CD8-positive, alpha-beta memory T cell (primary cell): ENCODE results near the gene ODAD3. TPM values are rescaled to one million over a fixed set of nuclear protein-coding genes. Genes with fewer than 3 reads are reported as not detected.
A peak's percentile ranks its signal among the peaks of the same experiment; 100 is the strongest.
"Not testable (repeated sequence)": the region's sequence is repeated elsewhere in the genome, so short reads cannot be mapped to it uniquely, and the experiment has no call there.

Experiments used
- CTCF ChIA-PET: fragments of 350-600 bp; sonication (Branson Sonifier 250); formaldehyde crosslinking; loops from one replicate; lab custom pipeline; 2021; ENCODE audit warnings: antibody characterized with exemption; lab: Charles Lee
- POLR2A ChIA-PET: fragments of 350-600 bp; sonication (Branson Sonifier 250); formaldehyde crosslinking; loops from one replicate; lab custom pipeline; 2021; ENCODE audit warnings: antibody characterized with exemption; lab: Charles Lee
- DNase-seq, 5 donors: peaks; one replicate each; pipeline versions ENCODE4 v3.0.0 to v3.0.0-alpha.2; 2020 to 2022; ENCODE audit warnings: mixed read lengths in 1 of 5
- H3K27ac ChIP-seq: one replicate; pipeline ENCODE4 v1.7.0; 2013; ENCODE audit warnings: low read depth, mild to moderate bottlenecking, low read length, moderate library complexity
- H3K27me3 ChIP-seq: 2 replicates; pipeline ENCODE4 v1.7.0; 2013; ENCODE audit warnings: low read length, mild to moderate bottlenecking; ENCODE audit not compliant: insufficient read depth, poor library complexity, severe bottlenecking
- H3K36me3 ChIP-seq: 2 replicates; pipeline ENCODE4 v1.7.0; 2013; ENCODE audit warnings: mild to moderate bottlenecking, low read length, moderate library complexity; ENCODE audit not compliant: insufficient read depth
- H3K4me1 ChIP-seq: 2 replicates; pipeline ENCODE4 v1.7.0; 2013; ENCODE audit warnings: mild to moderate bottlenecking, low read length, moderate library complexity; ENCODE audit not compliant: insufficient read depth
- H3K4me3 ChIP-seq: 2 replicates; pipeline ENCODE4 v1.7.0; 2013; ENCODE audit warnings: mild to moderate bottlenecking, low read length
- H3K9me3 ChIP-seq: 2 replicates; pipeline ENCODE4 v1.7.0; 2013; ENCODE audit warnings: mild to moderate bottlenecking, low read length
- H3K27ac Mint-ChIP-seq, 8 donors: one replicate each; pipeline ENCODE4 v1.8.0; 2020 to 2021; ENCODE audit warnings: mixed read lengths in 8 of 8, mild to moderate bottlenecking in 6 of 8, inconsistent platforms in 3 of 8, moderate library complexity in 3 of 8
- H3K27me3 Mint-ChIP-seq, 2 donors: one replicate each; pipeline ENCODE4 v1.8.0; 2020 to 2021; ENCODE audit warnings: mixed read lengths in 2 of 2, mild to moderate bottlenecking in 1 of 2, moderate library complexity in 1 of 2
- H3K36me3 Mint-ChIP-seq, 3 donors: one replicate each; pipeline ENCODE4 v1.8.0; 2020 to 2021; ENCODE audit warnings: mixed read lengths in 3 of 3, inconsistent platforms in 1 of 3, mild to moderate bottlenecking in 1 of 3
- H3K4me1 Mint-ChIP-seq, 3 donors: one replicate each; pipeline ENCODE4 v1.8.0; 2020 to 2021; ENCODE audit warnings: mixed read lengths in 3 of 3, inconsistent platforms in 1 of 3, mild to moderate bottlenecking in 1 of 3
- H3K4me3 Mint-ChIP-seq, 7 donors: one replicate each; pipeline ENCODE4 v1.8.0; 2020 to 2021; ENCODE audit warnings: mixed read lengths in 7 of 7, mild to moderate bottlenecking in 6 of 7, moderate library complexity in 4 of 7, inconsistent platforms in 2 of 7
- H3K9me3 Mint-ChIP-seq, 5 donors: one replicate each; pipeline ENCODE4 v1.8.0; 2020 to 2022; ENCODE audit warnings: mixed read lengths in 5 of 5, mild to moderate bottlenecking in 3 of 5, moderate library complexity in 2 of 5, inconsistent platforms in 1 of 5
- polyA plus RNA-seq: library from polyadenylated mRNA; unstranded; fragments of 300-500 nt; fragmentation: Illumina TruSeq; gene quantifications from one replicate; pipeline ENCODE4 v1.2.3, GENCODE V29; 2021
- total RNA-seq, 2 experiments: library from RNA; stranded (reverse); gene quantifications; one replicate each; pipeline ENCODE4 v1.2.3, GENCODE V29; 2021

Gene ODAD3
- total and polyA plus RNA-seq, 3 experiments from 2014 or later: 0.11 to 0.24 TPM; not detected in 1

- peaks cover 4 to 11% (median 8%) of the 10 kb centered on the region in 3 donors for H3K36me3 Mint-ChIP-seq
- not testable (repeated sequence) for DNase-seq, H3K9me3 Mint-ChIP-seq, H3K9me3 ChIP-seq, H3K27ac ChIP-seq, H3K4me3 ChIP-seq, H3K27me3 ChIP-seq, H3K36me3 ChIP-seq
- H3K27ac Mint-ChIP-seq: peak overlapping the region in 3 of 8 donors; percentile 23 to 100 (median 36)
- peaks cover 11% of the 10 kb centered on the region in 2 donors for H3K27me3 Mint-ChIP-seq
- H3K4me3 Mint-ChIP-seq: peak overlapping the region in 1 of 7 donors; percentile 18
- ChIA-PET POLR2A (interaction anchor here (0.5 kb wide), 1 partner anchor 85 kb away, joined by 7 read pairs; no protein-coding TSS in a partner anchor), CTCF (interaction anchor here (0.6 to 2.7 kb wide), 5 partner anchors 10 to 289 kb away, joined by 3 to 35 read pairs (median 10); partner anchors contain the start of genes CCDC159, ELAVL3 and TMEM205)
- H3K4me1 Mint-ChIP-seq: peaks cover 34 to 54% (median 43%) of the 10 kb centered on the region in 3 donors
- H3K4me1 ChIP-seq: peaks cover 57% of the 10 kb centered on the region
Observed at GRCh38 chr19:11379269-11379845, 55.6 kb downstream of the ODAD3 start.

GRCh38 chr19:11378319-11379189 is 56.4 kb downstream of the ODAD3 start:
- Histone ChIP-seq H3K27ac (no peak overlapping the region), H3K9me3 (no peaks in the 10 kb centered on the region), H3K36me3 (no peaks in the 10 kb centered on the region), H3K27me3 (peaks cover 5% of the 10 kb centered on the region), H3K4me1 (peaks cover 61% of the 10 kb centered on the region), H3K4me3 (no peak overlapping the region)
- no peak for DNase-seq
- H3K9me3 Mint-ChIP-seq: peaks cover 0 to 3% (median 0%) of the 10 kb centered on the region in 5 donors
- peak overlapping the region in 3 of 8 donors; percentile 34 to 89 (median 80) for H3K27ac Mint-ChIP-seq
- POLR2A ChIA-PET: interaction anchor here (0.6 to 1.3 kb wide), 2 partner anchors 10 to 387 kb away, joined by 3 to 5 read pairs; no protein-coding TSS in a partner anchor
- peaks cover 34 to 53% (median 42%) of the 10 kb centered on the region in 3 donors for H3K4me1 Mint-ChIP-seq
- peaks cover 4 to 11% (median 8%) of the 10 kb centered on the region in 3 donors for H3K36me3 Mint-ChIP-seq
- CTCF ChIA-PET: interaction anchor here (0.9 to 1.4 kb wide), 2 partner anchors 30 to 57 kb away, joined by 3 read pairs; partner anchors contain the start of gene PRKCSH
- peaks cover 10 to 11% of the 10 kb centered on the region in 2 donors for H3K27me3 Mint-ChIP-seq
- H3K4me3 Mint-ChIP-seq: peak overlapping the region in 3 of 7 donors; percentile 25 to 52 (median 45)

- Mint-ChIP-seq H3K9me3 (peaks cover 0 to 3% (median 0%) of the 10 kb centered on the region in 5 donors), H3K4me3 (peak overlapping the region in 1 of 7 donors; percentile 45), H3K36me3 (peaks cover 4 to 11% (median 10%) of the 10 kb centered on the region in 3 donors), H3K4me1 (peaks cover 31 to 46% (median 39%) of the 10 kb centered on the region in 3 donors), H3K27ac (no peak overlapping the region), H3K27me3 (peaks cover 7 to 8% of the 10 kb centered on the region in 2 donors)
- Histone ChIP-seq H3K27ac (no peak overlapping the region), H3K9me3 (no peaks in the 10 kb centered on the region), H3K4me3 (no peak overlapping the region), H3K4me1 (peaks cover 60% of the 10 kb centered on the region), H3K27me3 (peaks cover 3% of the 10 kb centered on the region), H3K36me3 (no peaks in the 10 kb centered on the region)
- DNase-seq: no peak
- POLR2A ChIA-PET: interaction anchor here (0.6 to 1.3 kb wide), 2 partner anchors 9 to 388 kb away, joined by 3 to 5 read pairs; no protein-coding TSS in a partner anchor
- CTCF ChIA-PET: interaction anchor here (0.9 to 1.4 kb wide), 4 partner anchors 9 to 105 kb away, joined by 3 to 13 read pairs (median 3); partner anchors contain the start of gene PRKCSH
Observed at GRCh38 chr19:11377756-11378155, 57.2 kb downstream of the ODAD3 start.

- Mint-ChIP-seq H3K9me3 (peaks cover 0 to 3% (median 0%) of the 10 kb centered on the region in 5 donors), H3K36me3 (peaks cover 4 to 11% (median 10%) of the 10 kb centered on the region in 3 donors), H3K27me3 (peaks cover 5 to 6% of the 10 kb centered on the region in 2 donors), H3K27ac (peak overlapping the region in 5 of 8 donors; percentile 36 to 75 (median 49)), H3K4me3 (peak overlapping the region; percentile 1 to 72 (median 34)), H3K4me1 (peaks cover 29 to 43% (median 36%) of the 10 kb centered on the region in 3 donors)
- Histone ChIP-seq H3K27me3 (no peaks in the 10 kb centered on the region), H3K36me3 (no peaks in the 10 kb centered on the region), H3K9me3 (no peaks in the 10 kb centered on the region), H3K27ac (no peak overlapping the region), H3K4me3 (no peak overlapping the region), H3K4me1 (peaks cover 56% of the 10 kb centered on the region)
- CTCF ChIA-PET: interaction anchor here (1.0 to 1.4 kb wide), 3 partner anchors 9 to 106 kb away, joined by 3 to 13 read pairs (median 3); no protein-coding TSS in a partner anchor
- POLR2A ChIA-PET: interaction anchor here (1.3 kb wide), 1 partner anchor 9 kb away, joined by 3 read pairs; no protein-coding TSS in a partner anchor
- DNase-seq: no peak
Observed at GRCh38 chr19:11377237-11377636, 57.7 kb downstream of the ODAD3 start.

- ChIA-PET CTCF (interaction anchor here (0.6 to 3.6 kb wide), 9 partner anchors 8 to 287 kb away, joined by 3 to 22 read pairs (median 5); partner anchors contain the start of genes CCDC159, EPOR, ODAD3 and PRKCSH), POLR2A (interaction anchor here (0.7 to 2.1 kb wide), 12 partner anchors 9 to 414 kb away, joined by 3 to 24 read pairs (median 3); partner anchors contain the start of genes CCDC159, ECSIT, ELOF1 and EPOR)
- peak overlapping the region; percentile 88 for H3K27ac ChIP-seq
- H3K4me1 ChIP-seq: peaks cover 41% of the 10 kb centered on the region
- H3K9me3 ChIP-seq: no peaks in the 10 kb centered on the region
- peak; percentile 61 to 86 (median 72) for DNase-seq
- Mint-ChIP-seq H3K4me3 (no peak overlapping the region), H3K27ac (no peak overlapping the region), H3K4me1 (peaks cover 17 to 28% (median 21%) of the 10 kb centered on the region in 3 donors), H3K27me3 (no peaks in the 10 kb centered on the region), H3K9me3 (no peaks in the 10 kb centered on the region), H3K36me3 (peaks cover 8 to 18% (median 13%) of the 10 kb centered on the region in 3 donors)
- no peaks in the 10 kb centered on the region for H3K27me3 ChIP-seq
- no peaks in the 10 kb centered on the region for H3K36me3 ChIP-seq
- H3K4me3 ChIP-seq: peak overlapping the region; percentile 57
Observed at GRCh38 chr19:11375143-11375948, 59.6 kb downstream of the ODAD3 start.

GRCh38 chr19:11374433-11375142 is 60.3 kb downstream of the ODAD3 start, which contains the start of gene SWSAP1:
Gene SWSAP1 (plus strand): TSS chr19:11374666. CDS start chr19:11374681, 15 bp downstream.
- ChIA-PET CTCF (interaction anchor here (0.6 to 3.6 kb wide), 10 partner anchors 9 to 286 kb away, joined by 3 to 22 read pairs (median 4); partner anchors contain the start of genes CCDC159, EPOR, ODAD3 and PRKCSH), POLR2A (interaction anchor here (0.7 to 2.1 kb wide), 12 partner anchors 8 to 413 kb away, joined by 3 to 24 read pairs (median 4); partner anchors contain the start of genes CCDC159, ECSIT, ELOF1 and EPOR)
- no peaks in the 10 kb centered on the region for H3K27me3 ChIP-seq
- no peaks in the 10 kb centered on the region for H3K36me3 ChIP-seq
- peaks cover 8 to 19% (median 11%) of the 10 kb centered on the region in 3 donors for H3K36me3 Mint-ChIP-seq
- H3K9me3 Mint-ChIP-seq: no peaks in the 10 kb centered on the region
- H3K9me3 ChIP-seq: no peaks in the 10 kb centered on the region
- peaks cover 13 to 21% (median 15%) of the 10 kb centered on the region in 3 donors for H3K4me1 Mint-ChIP-seq
- peak within 1 kb of the TSS; percentile 57 for H3K4me3 ChIP-seq
- no peaks in the 10 kb centered on the region for H3K27me3 Mint-ChIP-seq
- peak within 1 kb of the TSS in 1 of 8 donors; percentile 70 for H3K27ac Mint-ChIP-seq
- H3K4me3 Mint-ChIP-seq: peak within 1 kb of the TSS in 1 of 7 donors; percentile 37
- peak within 1 kb of the TSS; percentile 88 for H3K27ac ChIP-seq
- peak; percentile 94 to 99 (median 98) for DNase-seq
- H3K4me1 ChIP-seq: peaks cover 33% of the 10 kb centered on the region
